NCI-H446 (cell line): ENCODE measurements around the gene TDRKH.
"Not testable (repeated sequence)": the region's sequence is repeated elsewhere in the genome, so short reads cannot be mapped to it uniquely, and the experiment has no call there.

ENCODE experiments used
- DNase-seq, 2 experiments: peaks; one replicate each; lab custom pipeline; 2025; lab: John Stamatoyannopoulos, UW

Gene TDRKH

GRCh38 chr1:151801846-151802245, 11.5 kb upstream of the TDRKH start:
- DNase-seq: no peak

- no peak for DNase-seq
Observed at GRCh38 chr1:151801310-151801820, 11.1 kb upstream of the TDRKH start.

GRCh38 chr1:151800830-151801229, 10.5 kb upstream of the TDRKH start:
- no peak for DNase-seq

- no peak for DNase-seq
Observed at GRCh38 chr1:151799179-151800022, 9.1 kb upstream of the TDRKH start.

GRCh38 chr1:151798571-151798970, 8.3 kb upstream of the TDRKH start:
- no peak for DNase-seq

GRCh38 chr1:151790940-151791651, 796 bp upstream of the TDRKH start:
- DNase-seq: no peak

GRCh38 chr1:151787689-151788088, 2.6 kb downstream of the TDRKH start:
- DNase-seq: no peak

GRCh38 chr1:151783796-151784195, 6.5 kb downstream of the TDRKH start:
- DNase-seq: no peak

GRCh38 chr1:151782741-151783140, 7.6 kb downstream of the TDRKH start:
- DNase-seq: no peak

- DNase-seq: not testable (repeated sequence)
Observed at GRCh38 chr1:151782026-151782425, 8.3 kb downstream of the TDRKH start.

- not testable (repeated sequence) for DNase-seq
Observed at GRCh38 chr1:151780736-151781135, 9.6 kb downstream of the TDRKH start.

- DNase-seq: no peak
Observed at GRCh38 chr1:151779852-151780251, 10.4 kb downstream of the TDRKH start.

GRCh38 chr1:151777317-151777716, 13.0 kb downstream of the TDRKH start:
- no peak for DNase-seq

GRCh38 chr1:151776665-151777062, 13.6 kb downstream of the TDRKH start:
- no peak for DNase-seq

- DNase-seq: no peak
Observed at GRCh38 chr1:151775894-151776664, 14.2 kb downstream of the TDRKH start.

GRCh38 chr1:151774256-151774922, 15.9 kb downstream of the TDRKH start:
- no peak for DNase-seq

- no peak for DNase-seq
Observed at GRCh38 chr1:151773702-151774101, 16.6 kb downstream of the TDRKH start.

- DNase-seq: not testable (repeated sequence)
Observed at GRCh38 chr1:151769270-151769669, 21.0 kb downstream of the TDRKH start.

- DNase-seq: not testable (repeated sequence)
Observed at GRCh38 chr1:151768351-151769066, 21.8 kb downstream of the TDRKH start.

- DNase-seq: no peak
Observed at GRCh38 chr1:151763990-151764389, 26.3 kb downstream of the TDRKH start.
